GM23248 (cell line): ENCODE data around the gene SERAC1. TPM values are rescaled to one million over a fixed set of nuclear protein-coding genes. Genes with fewer than 3 reads are reported as not detected.
A peak's percentile ranks its signal among the peaks of the same experiment; 100 is the strongest.

Source experiments
- DNase-seq: peaks from one replicate; pipeline ENCODE4 v3.0.0-alpha.2; 2015
- H2AFZ ChIP-seq: fragments of 200-600 bp; sonication (generic); 2 replicates; pipeline ENCODE4 v1.6.1; 2016; ENCODE audit warnings: antibody characterized with exemption
- H3F3A ChIP-seq: fragments of 200-600 bp; sonication (generic); 2 replicates; pipeline ENCODE4 v1.6.1; 2016; ENCODE audit warnings: mild to moderate bottlenecking, antibody characterized with exemption, mixed run types; ENCODE audit not compliant: insufficient read depth
- H3K27ac ChIP-seq: fragments of 200-600 bp; sonication (generic); 2 replicates; pipeline ENCODE4 v1.5.1; 2016; ENCODE audit warnings: mild to moderate bottlenecking
- H3K27me3 ChIP-seq: fragments of 200-600 bp; sonication (generic); replicated peaks from 2 replicates; pipeline ENCODE4 v1.6.1; 2016; ENCODE audit warnings: mild to moderate bottlenecking; ENCODE audit not compliant: insufficient read depth
- H3K36me3 ChIP-seq: fragments of 200-600 bp; sonication (generic); 2 replicates; pipeline ENCODE4 v1.6.1; 2016; ENCODE audit warnings: low read depth, mild to moderate bottlenecking
- H3K4me1 ChIP-seq: fragments of 200-600 bp; sonication (generic); 2 replicates; pipeline ENCODE4 v1.6.1; 2016; ENCODE audit warnings: mild to moderate bottlenecking; ENCODE audit not compliant: insufficient read depth
- H3K4me2 ChIP-seq: fragments of 200-600 bp; sonication (generic); one replicate; pipeline ENCODE4 v1.6.1; 2016; ENCODE audit warnings: mild to moderate bottlenecking; ENCODE audit not compliant: unreplicated experiment
- H3K4me3 ChIP-seq: fragments of 200-600 bp; sonication (generic); 2 replicates; pipeline ENCODE4 v1.5.1; 2016; ENCODE audit warnings: mild to moderate bottlenecking
- H3K79me2 ChIP-seq: fragments of 200-600 bp; sonication (generic); 2 replicates; pipeline ENCODE4 v1.6.1; 2016; ENCODE audit warnings: mild to moderate bottlenecking; ENCODE audit not compliant: insufficient read depth
- H3K9ac ChIP-seq: fragments of 200-600 bp; sonication (generic); 2 replicates; pipeline ENCODE4 v1.6.1; 2016; ENCODE audit warnings: mild to moderate bottlenecking
- H3K9me2 ChIP-seq: fragments of 200-600 bp; sonication (generic); 2 replicates; pipeline ENCODE4 v1.6.1; 2016; ENCODE audit warnings: mixed run types, mild to moderate bottlenecking, moderate library complexity; ENCODE audit not compliant: insufficient read depth
- H3K9me3 ChIP-seq: fragments of 200-600 bp; sonication (generic); one replicate; pipeline ENCODE4 v1.6.1; 2017; ENCODE audit warnings: low read depth
- H4K20me1 ChIP-seq: fragments of 200-600 bp; sonication (generic); 2 replicates; pipeline ENCODE4 v1.6.0; 2016; ENCODE audit not compliant: insufficient read depth
- EZH2 ChIP-seq: fragments of 200-600 bp; sonication (generic); IDR thresholded peaks from 2 replicates; pipeline ENCODE4 v1.6.1; 2018; ENCODE audit warnings: antibody characterized with exemption, mild to moderate bottlenecking; ENCODE audit not compliant: insufficient read depth, poor library complexity, severe bottlenecking
- EZH2phosphoT487 ChIP-seq: fragments of 200-600 bp; sonication (generic); IDR thresholded peaks from 2 replicates; pipeline ENCODE4 v1.6.1; 2018; ENCODE audit warnings: antibody characterized with exemption, moderate library complexity, mild to moderate bottlenecking, low read depth; ENCODE audit not compliant: insufficient read depth
- WGBS, 2 experiments: methylation state at CpG; one replicate each; pipeline ENCODE4 v1.1.6; 2015 to 2017; ENCODE audit warnings: low lambda C conversion rate in 2 of 2, low coverage in 1 of 2; ENCODE audit errors: missing lambda C conversion rate in 2 of 2; 5-methylcytosine and 5-hydroxymethylcytosine counted together
- in situ Hi-C: fragments of 300-500 bp; cut with MboI; formaldehyde crosslinking; loops from 2 replicates; pipeline ENCODE4 v1.15.0; 2020
- polyA plus RNA-seq: library from polyadenylated mRNA; unstranded; fragments of >200 nt; fragmentation: Nextera tagmentation; extraction: Ambion mirVana; gene quantifications from 2 replicates; pipeline ENCODE4 v1.2.1, GENCODE V29; 2016
- total RNA-seq: library from RNA; depleted of rRNA; stranded (reverse); fragments of >200 nt; shearing (Covaris generic); gene quantifications from 2 replicates; pipeline ENCODE4 v1.2.3, GENCODE V29; 2014

SERAC1 gene
- total and polyA plus RNA-seq, 2 experiments from 2014 or later = 8.4 to 10.8 TPM

DNA sequence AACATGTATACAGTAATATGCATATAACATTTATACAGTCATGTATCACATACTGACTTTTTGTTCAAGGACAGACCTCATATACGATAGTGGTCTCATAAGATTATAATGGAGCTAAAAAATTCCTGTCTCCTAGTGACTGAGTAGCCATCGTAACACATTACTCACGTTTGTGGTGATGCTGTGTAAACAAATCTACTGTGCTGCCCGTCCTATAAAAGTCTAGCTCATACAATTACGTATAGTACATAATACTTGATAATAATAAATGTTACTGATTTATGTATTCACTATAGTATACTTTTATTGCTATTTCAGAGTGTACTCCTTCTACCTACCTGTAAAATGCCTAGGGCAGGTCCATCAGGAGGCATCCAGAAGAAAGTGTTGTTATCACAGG, 17.4 kb downstream of the SERAC1 start:
- DNase-seq = peak; percentile 23
- H3K79me2 ChIP-seq = no peaks in the 10 kb centered on the region
- in situ Hi-C loops = no loop called here
- H4K20me1 ChIP-seq = no peaks in the 10 kb centered on the region
- H3K4me2 ChIP-seq = no peak overlapping the region
- no peak overlapping the region for H2AFZ ChIP-seq
- 80 to 87% methylated on average over 5 of the region's 5 CpGs for WGBS, 2 experiments
- no peaks in the 10 kb centered on the region for H3K9me2 ChIP-seq
- H3K36me3 ChIP-seq = peaks cover 3% of the 10 kb centered on the region; the same call in 1 of the 2 replicates
- no peak overlapping the region for H3K27ac ChIP-seq
- H3F3A ChIP-seq = no peaks in the 10 kb centered on the region
- no peak overlapping the region for H3K9ac ChIP-seq
- peaks cover 7% of the 10 kb centered on the region; the same call in 1 of the 2 replicates for H3K4me1 ChIP-seq
- no peak overlapping the region for H3K4me3 ChIP-seq
- H3K27me3 ChIP-seq = no peaks in the 10 kb centered on the region
- no peaks in the 10 kb centered on the region for H3K9me3 ChIP-seq
- TF ChIP-seq EZH2phosphoT487 (no peak), EZH2 (no peak)

DNA sequence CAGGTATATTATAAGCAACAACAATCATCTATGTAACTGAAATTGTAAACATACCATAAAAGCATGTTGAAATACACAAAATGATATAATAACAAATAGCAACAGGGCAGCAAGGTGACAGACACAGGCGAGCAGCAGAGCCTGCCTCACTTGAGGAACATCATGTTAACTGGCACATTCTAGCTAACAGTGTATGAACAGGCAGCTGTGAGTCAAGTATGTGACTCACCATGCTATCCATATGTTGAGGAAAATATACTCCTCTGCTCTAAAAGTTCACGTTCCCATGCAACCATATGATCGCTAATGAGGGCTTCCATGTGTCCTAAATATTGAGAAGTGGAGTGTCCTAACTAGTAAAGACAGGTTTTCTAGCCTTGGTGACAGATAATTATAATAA, 18.4 kb downstream of the SERAC1 start:
- peaks cover 3% of the 10 kb centered on the region; the same call in 1 of the 2 replicates for H3K36me3 ChIP-seq
- WGBS, 2 experiments = 55 to 60% methylated on average over 3 of the region's 3 CpGs
- no peak overlapping the region for H3K9ac ChIP-seq
- no peak overlapping the region for H3K27ac ChIP-seq
- no peak overlapping the region for H3K4me3 ChIP-seq
- H2AFZ ChIP-seq = no peak overlapping the region
- DNase-seq = peak; percentile 82
- H3F3A ChIP-seq = no peaks in the 10 kb centered on the region; the same call in 1 of the 2 replicates
- in situ Hi-C loops = no loop called here
- no peaks in the 10 kb centered on the region for H3K79me2 ChIP-seq
- no peak overlapping the region for H3K4me2 ChIP-seq
- no peaks in the 10 kb centered on the region for H3K9me2 ChIP-seq
- no peaks in the 10 kb centered on the region for H3K27me3 ChIP-seq
- no peaks in the 10 kb centered on the region for H3K9me3 ChIP-seq
- peaks cover 14% of the 10 kb centered on the region for H3K4me1 ChIP-seq
- no peak for TF ChIP-seq EZH2
- TF ChIP-seq EZH2phosphoT487 = no peak
- no peaks in the 10 kb centered on the region for H4K20me1 ChIP-seq

DNA sequence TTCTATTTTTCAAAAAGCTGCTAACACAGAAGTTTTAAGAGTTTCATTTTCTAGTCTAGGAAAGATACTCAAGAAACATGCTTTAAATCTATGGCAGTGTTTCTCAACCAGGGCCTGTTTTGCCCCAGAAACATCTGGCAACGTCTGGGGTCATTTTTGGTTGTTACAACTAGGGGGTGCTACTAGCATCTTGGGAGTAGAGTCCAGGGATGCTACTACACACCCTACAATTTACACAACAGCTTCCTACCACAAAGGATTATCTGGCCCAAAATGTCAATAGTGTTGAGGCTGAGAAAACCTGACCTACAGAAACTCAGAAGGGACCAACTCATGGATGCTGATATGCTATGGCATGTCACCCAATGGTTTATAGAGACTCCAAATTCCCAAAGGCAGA, 24.4 kb downstream of the SERAC1 start:
- H3K9ac ChIP-seq = no peak overlapping the region
- in situ Hi-C loops = no loop called here
- TF ChIP-seq EZH2phosphoT487 (no peak), EZH2 (no peak)
- H3K27ac ChIP-seq = peak overlapping the region; percentile 57
- no peaks in the 10 kb centered on the region for H3K9me3 ChIP-seq
- H3K79me2 ChIP-seq = no peaks in the 10 kb centered on the region
- no peaks in the 10 kb centered on the region for H4K20me1 ChIP-seq
- peaks cover 13% of the 10 kb centered on the region for H3F3A ChIP-seq
- H3K27me3 ChIP-seq = no peaks in the 10 kb centered on the region
- peaks cover 3% of the 10 kb centered on the region; the same call in 1 of the 2 replicates for H3K36me3 ChIP-seq
- no peaks in the 10 kb centered on the region for H3K9me2 ChIP-seq
- peak; percentile 46 for DNase-seq
- H3K4me1 ChIP-seq = peaks cover 24% of the 10 kb centered on the region
- H2AFZ ChIP-seq = no peak overlapping the region
- 57 to 62% methylated on average over 1 of the region's 1 CpG for WGBS, 2 experiments
- H3K4me3 ChIP-seq = no peak overlapping the region
- H3K4me2 ChIP-seq = peak overlapping the region; percentile 1

- Histone ChIP-seq H4K20me1 (no peaks in the 10 kb centered on the region), H3K9ac (no peak overlapping the region), H3K4me1 (peaks cover 24% of the 10 kb centered on the region), H3K9me3 (no peaks in the 10 kb centered on the region), H3K9me2 (no peaks in the 10 kb centered on the region), H3K27ac (peak overlapping the region; percentile 57), H3K36me3 (peaks cover 3% of the 10 kb centered on the region; the same call in 1 of the 2 replicates), H3F3A (peaks cover 13% of the 10 kb centered on the region), H3K4me2 (no peak overlapping the region), H2AFZ (no peak overlapping the region), H3K27me3 (no peaks in the 10 kb centered on the region), H3K79me2 (no peaks in the 10 kb centered on the region), H3K4me3 (no peak overlapping the region)
- TF ChIP-seq EZH2 = no peak
- TF ChIP-seq EZH2phosphoT487 = no peak
- in situ Hi-C loops = no loop called here
- peak; percentile 95 for DNase-seq
Observed at GRCh38 chr6:158142789-158143188, 25.3 kb downstream of the SERAC1 start.

DNA sequence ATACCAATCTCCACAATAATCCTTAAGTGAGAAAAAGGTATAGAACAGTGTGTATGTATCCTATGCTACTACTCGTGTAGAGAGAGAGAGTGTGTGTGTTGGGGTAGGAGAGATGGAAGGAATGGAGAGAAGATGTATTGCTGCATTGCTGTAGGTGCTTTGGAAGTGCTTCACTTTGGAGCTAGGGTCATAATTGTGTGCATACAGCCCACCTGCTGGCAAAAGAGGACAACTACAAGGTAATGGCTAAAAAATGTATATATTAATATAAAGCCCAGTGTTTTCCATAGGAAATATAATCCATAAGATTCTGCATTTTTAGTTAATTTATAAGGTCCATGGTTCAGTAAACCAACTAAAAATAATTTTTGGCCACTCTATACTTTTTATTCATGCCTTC, 36.1 kb downstream of the SERAC1 start:
- WGBS, 2 experiments = 33 to 53% methylated on average over 1 of the region's 1 CpG
- H3K4me3 ChIP-seq = no peak overlapping the region
- DNase-seq = peak; percentile 37

More for the DNA sequence above, 36.1 kb downstream of the SERAC1 start:
- no peak for TF ChIP-seq EZH2
- TF ChIP-seq EZH2phosphoT487 = no peak
- no peak overlapping the region for H3K27ac ChIP-seq
- no peaks in the 10 kb centered on the region for H3F3A ChIP-seq
- H3K27me3 ChIP-seq = no peaks in the 10 kb centered on the region
- no peaks in the 10 kb centered on the region for H3K79me2 ChIP-seq
- H2AFZ ChIP-seq = no peak overlapping the region
- no peaks in the 10 kb centered on the region for H3K9me2 ChIP-seq
- in situ Hi-C loops = no loop called here
- no peak overlapping the region for H3K9ac ChIP-seq
- no peaks in the 10 kb centered on the region for H4K20me1 ChIP-seq
- H3K4me2 ChIP-seq = no peak overlapping the region
- no peaks in the 10 kb centered on the region for H3K36me3 ChIP-seq
- no peaks in the 10 kb centered on the region for H3K4me1 ChIP-seq
- no peaks in the 10 kb centered on the region for H3K9me3 ChIP-seq
